ENCODE results near the gene DVL2. TPM values are rescaled to one million over a fixed set of nuclear protein-coding genes. Genes with fewer than 3 reads are reported as not detected.
A peak's percentile ranks its signal among the peaks of the same experiment; 100 is the strongest.

DVL2 gene
- total RNA-seq, 1 experiment from 2014 or later, result 41.3 TPM

DNA sequence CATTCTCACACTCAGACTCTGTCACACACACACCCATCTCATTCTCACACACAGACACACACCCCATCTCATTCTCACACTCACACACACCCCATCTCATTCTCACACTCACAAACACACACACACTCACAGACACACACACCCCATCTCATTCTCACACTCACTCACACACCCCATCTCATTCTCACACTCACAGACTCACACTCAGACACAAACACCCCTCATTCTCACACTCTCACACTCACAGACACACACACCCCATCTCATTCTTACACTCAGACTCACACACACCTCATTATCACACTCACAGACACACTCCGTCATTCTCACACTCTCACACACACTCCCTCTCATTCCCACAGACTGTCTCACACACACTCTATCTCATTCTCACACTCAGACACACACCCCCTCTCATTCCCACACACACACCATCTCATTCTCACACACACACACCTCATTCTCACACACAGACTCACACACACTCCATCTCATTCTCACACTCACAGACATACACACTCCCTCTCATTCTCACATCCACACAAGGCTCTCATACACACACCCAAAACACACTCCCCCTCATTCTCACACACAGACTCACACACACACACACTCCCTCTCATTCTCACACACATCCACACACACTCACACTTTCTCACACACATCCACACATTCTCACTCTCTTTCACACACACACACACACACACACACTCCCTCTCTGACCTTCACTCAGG is 58.0 kb downstream of the DVL2 start:
- no peaks in the 10 kb centered on the region for H3K4me1 ChIP-seq
- no peak for DNase-seq
- no peak overlapping the region for H3K4me3 ChIP-seq (ENCODE audit: low read depth, low read length)
- ChIA-PET POLR2A (no interaction called here), CTCF (interaction anchor here (1.3 kb wide), 1 partner anchor 11 kb away, joined by 6 read pairs; no protein-coding TSS in a partner anchor)
- H3K27me3 Mint-ChIP-seq (ENCODE audit: insufficient read depth, unreplicated experiment), result no peaks in the 10 kb centered on the region
- TF ChIP-seq CTCF (IDR thresholded peaks at IDR 0.05; ENCODE audit: insufficient read depth in 1 of 2, low read depth in 1 of 2, low read length in 1 of 2, severe bottlenecking in 1 of 2, unreplicated experiment in 1 of 2), result no peak
- H3K4me1 Mint-ChIP-seq (ENCODE audit: low read depth, unreplicated experiment), result no peaks in the 10 kb centered on the region
- intact Hi-C loops (cut with micrococcal nuclease; ENCODE audit: unreplicated experiment), result no loop called here
- BruUV-seq (replicated peaks), result no TSS peak
- H3K36me3 ChIP-seq (ENCODE audit: control insufficient read depth, insufficient read depth, low read length), result no peaks in the 10 kb centered on the region
- H3K4me3 Mint-ChIP-seq (ENCODE audit: unreplicated experiment), result no peak overlapping the region
- no peaks in the 10 kb centered on the region for H3K9me3 ChIP-seq
- no peaks in the 10 kb centered on the region for H3K27me3 ChIP-seq (replicated peaks; ENCODE audit: control insufficient read depth, insufficient read depth, low read length)
- no peak overlapping the region for H3K27ac Mint-ChIP-seq (ENCODE audit: unreplicated experiment)
- no peaks in the 10 kb centered on the region for H3K9me3 Mint-ChIP-seq (ENCODE audit: unreplicated experiment)
- no peaks in the 10 kb centered on the region for H3K36me3 Mint-ChIP-seq (ENCODE audit: insufficient read depth, unreplicated experiment)

Small RNA genes within 50 kb of the gene (microRNA-seq; reads per million reads assigned to microRNA genes)
- 1,367 reads per million, percentile 90 among the genes with 10 or more reads in this experiment for gene MIR324

Other genes starting within 250 kb of the DVL2 start
- not detected in 2 replicates for gene ALOX12, start 238.5 kb downstream of the DVL2 start, total RNA-seq (2022)
- 61.9 and 63.0 TPM in 2 replicates for gene RNASEK, start 221.9 kb downstream of the DVL2 start, total RNA-seq (2022)
- gene BCL6B, start 211.5 kb downstream of the DVL2 start, total RNA-seq (2022), result not detected in 2 replicates
- gene SLC16A13, start 198.5 kb downstream of the DVL2 start, total RNA-seq (2022), result 7.1 and 8.7 TPM in 2 replicates
- 0.35 and 0.43 TPM in 2 replicates for gene SLC16A11, start 190.4 kb downstream of the DVL2 start, total RNA-seq (2022)
- gene CLEC10A, start 154.3 kb downstream of the DVL2 start, total RNA-seq (2022), result not detected in 2 replicates
- 12.8 and 14.3 TPM in 2 replicates for gene ASGR2, start 119.7 kb downstream of the DVL2 start, total RNA-seq (2022)
- gene ASGR1, start 55.1 kb downstream of the DVL2 start, total RNA-seq (2022), result 8.3 and 9.2 TPM in 2 replicates
- 0.98 and 1.8 TPM in 2 replicates for gene DLG4, start 14.7 kb downstream of the DVL2 start, total RNA-seq (2022)
- 133 and 164 TPM in 2 replicates for gene ACADVL, start 14.6 kb downstream of the DVL2 start, total RNA-seq (2022)
- gene PHF23, start 4.9 kb upstream of the DVL2 start, total RNA-seq (2022), result 20.5 and 20.6 TPM in 2 replicates
- gene GABARAP, start 7.9 kb upstream of the DVL2 start, total RNA-seq (2022), result 129 and 140 TPM in 2 replicates
- 68.6 and 71.1 TPM in 2 replicates for gene CTDNEP1, start 17.2 kb upstream of the DVL2 start, total RNA-seq (2022)
- 43.2 and 43.3 TPM in 2 replicates for gene ELP5, start 17.7 kb upstream of the DVL2 start, total RNA-seq (2022)
- gene CLDN7, start 28.0 kb upstream of the DVL2 start, total RNA-seq (2022), result 111 and 115 TPM in 2 replicates
- 0.35 and 0.88 TPM in 2 replicates for gene SLC2A4, start 47.2 kb upstream of the DVL2 start, total RNA-seq (2022)
- 21.1 and 27.6 TPM in 2 replicates for gene YBX2, start 60.1 kb upstream of the DVL2 start, total RNA-seq (2022)
- 345 and 388 TPM in 2 replicates for gene EIF5A, start 73.1 kb upstream of the DVL2 start, total RNA-seq (2022)
- gene GPS2, start 80.8 kb upstream of the DVL2 start, total RNA-seq (2022), result 36.0 and 39.2 TPM in 2 replicates
- 29.5 and 31.1 TPM in 2 replicates for gene NEURL4, start 94.8 kb upstream of the DVL2 start, total RNA-seq (2022)
- gene ACAP1, start 102.0 kb upstream of the DVL2 start, total RNA-seq (2022), result 1.6 TPM in 1 of 2 replicates, not detected in the other
- gene KCTD11, start 117.6 kb upstream of the DVL2 start, total RNA-seq (2022), result 5.1 and 5.4 TPM in 2 replicates
- not detected in 2 replicates for gene TMEM95, start 120.6 kb upstream of the DVL2 start, total RNA-seq (2022)
- gene TNK1, start 146.6 kb upstream of the DVL2 start, total RNA-seq (2022), result 6.1 and 6.4 TPM in 2 replicates
- 12.7 and 14.5 TPM in 2 replicates for gene PLSCR3, start 160.0 kb upstream of the DVL2 start, total RNA-seq (2022)
- 40.2 and 41.3 TPM in 2 replicates for gene TMEM256, start 169.6 kb upstream of the DVL2 start, total RNA-seq (2022)
- 12.6 and 16.1 TPM in 2 replicates for gene NLGN2, start 173.3 kb upstream of the DVL2 start, total RNA-seq (2022)
- 0.52 TPM in 1 of 2 replicates, not detected in the other for gene SPEM1, start 185.8 kb upstream of the DVL2 start, total RNA-seq (2022)
- not detected in 2 replicates for gene SPEM2, start 191.1 kb upstream of the DVL2 start, total RNA-seq (2022)
- gene SPEM3, start 194.3 kb upstream of the DVL2 start, total RNA-seq (2022), result not detected in 2 replicates
- 2.9 and 3.7 TPM in 2 replicates for gene TMEM102, start 200.9 kb upstream of the DVL2 start, total RNA-seq (2022)
- 0.91 and 1.3 TPM in 2 replicates for gene FGF11, start 205.0 kb upstream of the DVL2 start, total RNA-seq (2022)
- gene CHRNB1, start 210.5 kb upstream of the DVL2 start, total RNA-seq (2022), result 1.7 and 2.6 TPM in 2 replicates
- gene ZBTB4, start 245.1 kb upstream of the DVL2 start, total RNA-seq (2022), result 15.5 and 16.5 TPM in 2 replicates
- not detected in 2 replicates for gene SLC35G6, start 246.9 kb upstream of the DVL2 start, total RNA-seq (2022)
- gene POLR2A, start 249.8 kb upstream of the DVL2 start, total RNA-seq (2022), result 69.8 and 72.1 TPM in 2 replicates

All from Caco-2 (cell line).